Smooth muscle cell (in vitro differentiated cells): ENCODE measurements around the gene ABHD12. TPM values are rescaled to one million over a fixed set of nuclear protein-coding genes. Genes with fewer than 3 reads are reported as not detected.
"Not testable (repeated sequence)": the region's sequence is repeated elsewhere in the genome, so short reads cannot be mapped to it uniquely, and the experiment has no call there.

ENCODE experiments used
- DNase-seq: peaks from one replicate; lab custom pipeline; 2025; ENCODE audit not compliant: unreplicated experiment; lab: John Stamatoyannopoulos, UW
- H2AFZ ChIP-seq: fragments of 200-600 bp; sonication (generic); 2 replicates; pipeline ENCODE4 v1.6.0; 2016; ENCODE audit warnings: antibody characterized with exemption, low read depth, mild to moderate bottlenecking
- H3F3A ChIP-seq: fragments of 200-600 bp; sonication (generic); 2 replicates; pipeline ENCODE4 v1.6.0; 2017; ENCODE audit warnings: antibody characterized with exemption, low read depth
- H3K27ac ChIP-seq: fragments of 200-600 bp; sonication (generic); 2 replicates; pipeline ENCODE4 v1.5.1; 2016; ENCODE audit warnings: low read depth, mild to moderate bottlenecking
- H3K27me3 ChIP-seq: fragments of 200-600 bp; sonication (generic); 2 replicates; pipeline ENCODE4 v1.6.1; 2016; ENCODE audit warnings: low read depth, mild to moderate bottlenecking
- H3K36me3 ChIP-seq: fragments of 200-600 bp; sonication (generic); 2 replicates; pipeline ENCODE4 v1.5.1; 2016; ENCODE audit warnings: low read depth
- H3K4me1 ChIP-seq: fragments of 200-600 bp; sonication (generic); 2 replicates; pipeline ENCODE4 v1.5.1; 2016; ENCODE audit warnings: low read depth
- H3K4me2 ChIP-seq: fragments of 200-600 bp; sonication (generic); 2 replicates; pipeline ENCODE4 v1.6.0; 2016; ENCODE audit warnings: mild to moderate bottlenecking
- H3K4me3 ChIP-seq: fragments of 200-600 bp; sonication (generic); 2 replicates; pipeline ENCODE4 v1.5.1; 2016; ENCODE audit warnings: mild to moderate bottlenecking
- H3K79me2 ChIP-seq: fragments of 200-600 bp; sonication (generic); 2 replicates; pipeline ENCODE4 v1.6.0; 2016; ENCODE audit warnings: low read depth, mild to moderate bottlenecking
- H3K9ac ChIP-seq: fragments of 200-600 bp; sonication (generic); 2 replicates; pipeline ENCODE4 v1.6.0; 2016; ENCODE audit warnings: low read depth
- H3K9me3 ChIP-seq: fragments of 200-600 bp; sonication (generic); replicated peaks from 2 replicates; pipeline ENCODE4 v1.5.1; 2016; ENCODE audit warnings: low read depth
- H4K20me1 ChIP-seq: fragments of 200-600 bp; sonication (generic); 2 replicates; pipeline ENCODE4 v1.6.0; 2016; ENCODE audit warnings: low read depth
- WGBS: methylation state at CpG from one replicate; pipeline ENCODE4 v1.1.7; 2016; ENCODE audit warnings: low lambda C conversion rate; 5-methylcytosine and 5-hydroxymethylcytosine counted together
- polyA plus RNA-seq: library from polyadenylated mRNA; unstranded; fragments of >200 nt; fragmentation: Nextera tagmentation; extraction: Ambion mirVana; gene quantifications from 2 replicates; pipeline ENCODE4 v1.2.1, GENCODE V29; 2016
- total RNA-seq: library from RNA; depleted of rRNA; stranded (reverse); fragments of >200 nt; gene quantifications from 2 replicates; pipeline ENCODE4 v1.2.3, GENCODE V29; 2014
- TF ChIP-seq, protein P1 (sequence below): fragments of 200-600 bp; sonication (generic); IDR thresholded peaks from 2 replicates; pipeline ENCODE4 v1.5.1; 2017; ENCODE audit warnings: borderline replicate concordance, mild to moderate bottlenecking, antibody characterized with exemption; ENCODE audit not compliant: insufficient read depth, poor library complexity, severe bottlenecking

The ABHD12 gene
- total and polyA plus RNA-seq, 2 experiments from 2014 or later: 18.5 to 41.8 TPM

DNA sequence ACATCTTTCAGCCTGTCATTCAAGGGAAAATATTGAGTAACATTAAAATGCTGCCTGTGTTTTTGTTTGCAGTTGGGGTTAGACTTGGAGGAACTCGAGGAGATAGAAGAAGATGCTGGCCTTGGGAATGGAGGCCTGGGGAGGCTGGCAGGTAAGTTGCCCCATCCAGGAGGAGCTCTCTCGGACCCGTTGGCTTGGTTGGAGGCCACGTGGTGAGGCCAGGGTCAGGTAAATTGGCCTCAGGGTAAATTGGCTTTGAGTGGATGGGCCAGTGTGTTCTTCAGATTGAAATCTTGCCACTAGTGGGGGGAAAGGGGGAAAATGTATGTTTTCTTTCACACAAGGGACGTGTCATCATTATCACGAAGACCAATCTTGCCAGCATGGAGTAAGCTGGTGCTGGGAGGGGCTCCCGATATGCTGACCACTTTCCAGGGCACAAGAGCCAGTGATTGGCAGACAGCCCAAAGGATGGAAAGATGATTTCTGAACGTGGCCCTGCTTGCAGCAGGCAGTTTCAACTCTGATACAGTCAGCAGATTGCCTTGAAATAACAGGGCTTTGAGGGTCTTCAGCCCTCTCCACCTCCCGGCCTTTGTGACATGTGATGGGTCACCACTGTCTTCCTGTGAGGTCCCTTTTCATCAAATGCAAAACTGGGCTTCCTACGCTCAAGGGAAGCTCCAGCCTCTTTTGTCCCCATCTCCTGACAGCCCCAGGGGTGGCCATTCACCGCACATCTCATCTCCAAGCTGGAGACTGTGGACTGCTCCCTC, 121.4 kb downstream of the ABHD12 start:
- 96% methylated on average over 11 of the region's 11 CpGs for WGBS
- Histone ChIP-seq H3K9me3 (no peaks in the 10 kb centered on the region), H3K79me2 (no peaks in the 10 kb centered on the region), H3K27me3 (no peaks in the 10 kb centered on the region), H4K20me1 (peaks cover 15% of the 10 kb centered on the region), H3K4me2 (no peak overlapping the region), H3K9ac (no peak overlapping the region), H3F3A (no peaks in the 10 kb centered on the region), H3K4me3 (no peak overlapping the region), H3K4me1 (no peaks in the 10 kb centered on the region), H2AFZ (no peak overlapping the region), H3K36me3 (peaks cover 4% of the 10 kb centered on the region), H3K27ac (no peak overlapping the region)
- TF ChIP-seq, protein P1, sequence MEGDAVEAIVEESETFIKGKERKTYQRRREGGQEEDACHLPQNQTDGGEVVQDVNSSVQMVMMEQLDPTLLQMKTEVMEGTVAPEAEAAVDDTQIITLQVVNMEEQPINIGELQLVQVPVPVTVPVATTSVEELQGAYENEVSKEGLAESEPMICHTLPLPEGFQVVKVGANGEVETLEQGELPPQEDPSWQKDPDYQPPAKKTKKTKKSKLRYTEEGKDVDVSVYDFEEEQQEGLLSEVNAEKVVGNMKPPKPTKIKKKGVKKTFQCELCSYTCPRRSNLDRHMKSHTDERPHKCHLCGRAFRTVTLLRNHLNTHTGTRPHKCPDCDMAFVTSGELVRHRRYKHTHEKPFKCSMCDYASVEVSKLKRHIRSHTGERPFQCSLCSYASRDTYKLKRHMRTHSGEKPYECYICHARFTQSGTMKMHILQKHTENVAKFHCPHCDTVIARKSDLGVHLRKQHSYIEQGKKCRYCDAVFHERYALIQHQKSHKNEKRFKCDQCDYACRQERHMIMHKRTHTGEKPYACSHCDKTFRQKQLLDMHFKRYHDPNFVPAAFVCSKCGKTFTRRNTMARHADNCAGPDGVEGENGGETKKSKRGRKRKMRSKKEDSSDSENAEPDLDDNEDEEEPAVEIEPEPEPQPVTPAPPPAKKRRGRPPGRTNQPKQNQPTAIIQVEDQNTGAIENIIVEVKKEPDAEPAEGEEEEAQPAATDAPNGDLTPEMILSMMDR: no peak
- DNase-seq: no peak

- Histone ChIP-seq H4K20me1 (peaks cover 30% of the 10 kb centered on the region), H3K79me2 (peaks cover 26% of the 10 kb centered on the region)
- not testable (repeated sequence) for H3K4me3 ChIP-seq, DNase-seq, H3K27me3 ChIP-seq, H2AFZ ChIP-seq, H3K4me2 ChIP-seq, H3K4me1 ChIP-seq, H3K27ac ChIP-seq, H3K9me3 ChIP-seq, H3K36me3 ChIP-seq, H3F3A ChIP-seq, H3K9ac ChIP-seq
- WGBS: 96% methylated on average over 16 of the region's 16 CpGs
Measured at GRCh38 chr20:25260770-25261437, 129.7 kb downstream of the ABHD12 start.

DNA sequence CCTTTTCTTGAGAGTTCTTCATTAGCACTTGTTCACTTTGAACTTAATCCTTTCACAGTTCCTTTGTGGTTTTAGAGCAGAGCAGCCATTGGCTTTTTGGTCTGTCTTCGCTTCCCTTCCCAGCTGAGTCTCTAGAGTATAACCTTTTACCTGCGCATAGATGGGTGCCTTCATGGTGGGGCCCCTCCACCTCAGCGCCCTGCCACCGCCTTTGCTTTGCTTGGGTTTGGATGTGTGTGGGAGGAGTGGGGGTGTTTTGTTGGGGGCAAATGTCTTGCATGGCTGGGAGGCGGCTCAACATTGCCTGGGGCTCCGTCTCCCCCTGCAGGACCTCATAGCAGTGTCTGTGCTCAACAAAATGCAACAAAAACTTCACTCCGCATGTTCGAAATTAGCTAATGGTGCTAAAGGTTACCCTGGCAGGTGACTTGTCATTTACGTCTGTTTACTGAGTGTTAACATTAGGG, 130.8 kb downstream of the ABHD12 start:
- no peaks in the 10 kb centered on the region for H3K27me3 ChIP-seq
- no peaks in the 10 kb centered on the region for H3K9me3 ChIP-seq
- DNase-seq: no peak
- WGBS: 94% methylated on average over 9 of the region's 9 CpGs
- no peaks in the 10 kb centered on the region for H3F3A ChIP-seq
- peaks cover 29% of the 10 kb centered on the region for H3K79me2 ChIP-seq
- no peak overlapping the region for H2AFZ ChIP-seq
- peaks cover 6% of the 10 kb centered on the region for H3K4me1 ChIP-seq
- no peak overlapping the region for H3K4me2 ChIP-seq
- TF ChIP-seq, protein P1: no peak
- no peak overlapping the region for H3K27ac ChIP-seq
- H3K9ac ChIP-seq: no peak overlapping the region
- peaks cover 41% of the 10 kb centered on the region for H4K20me1 ChIP-seq
- no peaks in the 10 kb centered on the region for H3K36me3 ChIP-seq
- no peak overlapping the region for H3K4me3 ChIP-seq

GRCh38 chr20:25259358-25259757, 131.3 kb downstream of the ABHD12 start:
- TF ChIP-seq, protein P1: no peak
- peaks cover 10% of the 10 kb centered on the region for H3K4me1 ChIP-seq
- no peak overlapping the region for H3K4me2 ChIP-seq
- no peak overlapping the region for H2AFZ ChIP-seq
- 98% methylated on average over 8 of the region's 12 CpGs for WGBS
- no peaks in the 10 kb centered on the region for H3F3A ChIP-seq
- peaks cover 45% of the 10 kb centered on the region for H4K20me1 ChIP-seq
- H3K9me3 ChIP-seq: no peaks in the 10 kb centered on the region
- no peaks in the 10 kb centered on the region for H3K27me3 ChIP-seq
- no peak overlapping the region for H3K27ac ChIP-seq
- H3K36me3 ChIP-seq: no peaks in the 10 kb centered on the region
- peaks cover 29% of the 10 kb centered on the region for H3K79me2 ChIP-seq
- no peak overlapping the region for H3K9ac ChIP-seq
- no peak overlapping the region for H3K4me3 ChIP-seq
- no peak for DNase-seq
